Astrocyte (in vitro differentiated cells and primary cell): ENCODE results near the gene PAX5.

Source experiments
- EZH2 ChIP-seq: IDR thresholded peaks from 2 replicates; pipeline ENCODE4 v1.6.1; 2012; ENCODE audit warnings: mild to moderate bottlenecking, low read length, inconsistent platforms; ENCODE audit not compliant: insufficient read depth
- TF ChIP-seq, protein P1 (sequence below): IDR thresholded peaks from 2 replicates; pipeline ENCODE4 v1.5.1; 2011; ENCODE audit warnings: low read depth, mild to moderate bottlenecking, inconsistent platforms, low read length, moderate library complexity; ENCODE audit not compliant: insufficient read depth

DNA sequence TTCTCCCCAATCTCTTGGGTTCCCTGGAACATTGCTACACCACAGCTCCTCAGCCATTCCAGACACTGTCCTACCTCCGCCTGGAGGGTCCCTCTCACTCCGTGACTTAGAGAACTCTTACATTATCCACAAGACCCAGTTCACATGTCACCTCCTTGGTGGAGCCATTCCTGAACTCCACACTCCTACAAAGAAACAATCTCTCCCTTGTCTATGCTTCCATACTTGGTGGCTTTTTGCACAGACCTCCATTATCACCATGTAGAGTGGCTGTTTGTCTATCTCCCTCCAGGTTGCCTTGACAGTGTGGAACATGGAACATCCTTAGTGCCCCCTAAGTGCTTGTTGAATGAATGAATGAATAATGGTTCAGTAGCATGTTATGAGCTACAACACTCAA, 105.9 kb downstream of the PAX5 start:
- TF ChIP-seq, protein P1, sequence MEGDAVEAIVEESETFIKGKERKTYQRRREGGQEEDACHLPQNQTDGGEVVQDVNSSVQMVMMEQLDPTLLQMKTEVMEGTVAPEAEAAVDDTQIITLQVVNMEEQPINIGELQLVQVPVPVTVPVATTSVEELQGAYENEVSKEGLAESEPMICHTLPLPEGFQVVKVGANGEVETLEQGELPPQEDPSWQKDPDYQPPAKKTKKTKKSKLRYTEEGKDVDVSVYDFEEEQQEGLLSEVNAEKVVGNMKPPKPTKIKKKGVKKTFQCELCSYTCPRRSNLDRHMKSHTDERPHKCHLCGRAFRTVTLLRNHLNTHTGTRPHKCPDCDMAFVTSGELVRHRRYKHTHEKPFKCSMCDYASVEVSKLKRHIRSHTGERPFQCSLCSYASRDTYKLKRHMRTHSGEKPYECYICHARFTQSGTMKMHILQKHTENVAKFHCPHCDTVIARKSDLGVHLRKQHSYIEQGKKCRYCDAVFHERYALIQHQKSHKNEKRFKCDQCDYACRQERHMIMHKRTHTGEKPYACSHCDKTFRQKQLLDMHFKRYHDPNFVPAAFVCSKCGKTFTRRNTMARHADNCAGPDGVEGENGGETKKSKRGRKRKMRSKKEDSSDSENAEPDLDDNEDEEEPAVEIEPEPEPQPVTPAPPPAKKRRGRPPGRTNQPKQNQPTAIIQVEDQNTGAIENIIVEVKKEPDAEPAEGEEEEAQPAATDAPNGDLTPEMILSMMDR, result no peak
- TF ChIP-seq EZH2, result no peak
